Middle frontal gyrus (tissue), 1 donor: ENCODE data around the gene ZNF664.

Experiments used
- DNase-seq: peaks from one replicate; pipeline ENCODE4 v3.0.0-alpha.2; 2015; ENCODE audit warnings: low spot score; ENCODE audit errors: extremely low spot score

Gene ZNF664

DNA sequence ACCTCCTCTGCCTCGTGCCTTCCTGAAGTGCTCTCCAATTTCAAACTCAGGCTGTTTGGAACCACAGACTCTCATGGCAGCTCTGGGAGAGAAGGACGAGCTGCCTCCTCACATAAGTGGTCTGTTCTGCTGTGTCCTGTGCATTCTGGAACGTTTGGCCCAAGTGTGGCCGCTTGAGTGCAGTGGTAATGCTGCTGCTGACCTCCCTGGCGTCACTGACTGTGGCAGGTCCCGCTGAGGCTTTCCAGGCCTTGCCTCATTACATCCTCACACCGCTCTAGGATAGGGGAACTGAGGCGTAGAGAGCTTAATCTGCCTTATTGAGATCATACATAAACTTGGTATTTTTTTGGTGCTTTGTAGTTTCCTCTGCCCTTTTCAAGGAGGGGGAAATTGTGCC is 14.6 kb upstream of the ZNF664 start:
- no peak for DNase-seq

DNA sequence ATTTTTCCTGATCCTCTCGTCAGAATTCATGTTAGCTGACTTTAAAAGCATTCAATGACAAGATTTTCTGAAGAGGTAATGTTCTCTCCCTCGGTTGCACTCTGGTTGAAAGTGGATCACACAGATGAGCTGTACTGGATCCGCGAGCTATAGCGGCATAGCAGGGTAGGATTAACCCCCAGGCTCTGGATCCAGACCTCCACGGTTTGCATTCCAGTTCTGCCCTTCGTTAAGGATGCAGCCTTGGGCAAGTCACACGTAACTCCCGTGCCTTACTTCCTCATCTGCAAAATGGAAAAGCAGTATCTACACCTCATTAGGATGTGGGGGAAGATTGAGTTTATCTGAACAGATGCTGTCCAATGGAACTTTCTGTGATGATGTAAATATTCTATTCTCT is 14.1 kb upstream of the ZNF664 start:
- DNase-seq = no peak

DNA sequence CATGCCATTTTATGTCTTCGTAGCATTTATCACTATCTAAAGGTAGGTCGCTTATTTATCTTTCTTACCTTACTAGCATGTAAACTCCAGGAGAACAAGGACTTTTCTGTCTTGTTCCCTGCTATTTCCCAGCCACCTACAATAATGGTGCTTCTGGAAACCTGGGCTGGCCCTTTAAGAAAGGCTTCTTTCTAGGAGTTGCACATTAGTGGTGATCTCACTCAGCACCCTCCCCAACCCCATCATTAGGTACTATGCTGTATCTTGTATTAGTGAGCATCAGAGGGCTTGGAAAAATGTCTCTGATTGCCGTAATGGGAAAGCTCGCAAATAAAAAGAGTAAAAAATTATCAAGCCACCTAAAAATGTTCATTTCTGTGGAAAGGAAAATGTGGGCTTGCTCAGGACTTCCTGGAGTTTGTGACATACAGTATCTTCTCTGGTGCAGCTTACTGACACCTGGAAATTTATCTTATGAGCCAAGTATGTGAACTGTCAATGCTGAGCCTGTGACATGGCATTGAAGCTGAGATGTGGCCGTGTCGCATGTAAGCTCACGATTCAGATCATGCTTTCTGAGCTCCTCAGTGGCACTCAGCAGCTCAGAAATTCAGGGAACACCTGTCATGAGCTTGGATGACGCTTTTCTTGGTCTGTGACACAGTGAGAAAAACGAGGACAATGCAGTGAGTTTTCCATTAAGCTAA is 12.8 kb upstream of the ZNF664 start:
- no peak for DNase-seq

DNA sequence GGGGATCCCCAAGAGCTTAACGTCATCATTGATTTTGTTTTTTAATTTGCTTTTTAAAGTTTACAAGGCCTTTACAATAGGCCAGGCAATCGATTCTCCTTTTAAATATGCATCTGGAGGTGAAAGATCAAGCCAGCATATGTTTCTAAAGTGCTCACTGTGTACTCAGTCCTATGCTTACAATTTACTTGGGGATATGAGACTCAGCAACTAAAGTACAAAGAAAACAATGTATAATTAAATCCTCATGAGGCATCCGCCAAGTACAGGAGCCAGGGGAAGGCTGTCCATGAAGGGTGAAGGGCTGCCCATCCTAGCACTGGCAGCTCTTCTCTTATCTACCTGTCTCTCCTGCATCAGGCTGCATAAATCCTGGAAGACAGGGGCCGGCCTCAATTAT is 12.2 kb upstream of the ZNF664 start:
- DNase-seq = no peak

DNA sequence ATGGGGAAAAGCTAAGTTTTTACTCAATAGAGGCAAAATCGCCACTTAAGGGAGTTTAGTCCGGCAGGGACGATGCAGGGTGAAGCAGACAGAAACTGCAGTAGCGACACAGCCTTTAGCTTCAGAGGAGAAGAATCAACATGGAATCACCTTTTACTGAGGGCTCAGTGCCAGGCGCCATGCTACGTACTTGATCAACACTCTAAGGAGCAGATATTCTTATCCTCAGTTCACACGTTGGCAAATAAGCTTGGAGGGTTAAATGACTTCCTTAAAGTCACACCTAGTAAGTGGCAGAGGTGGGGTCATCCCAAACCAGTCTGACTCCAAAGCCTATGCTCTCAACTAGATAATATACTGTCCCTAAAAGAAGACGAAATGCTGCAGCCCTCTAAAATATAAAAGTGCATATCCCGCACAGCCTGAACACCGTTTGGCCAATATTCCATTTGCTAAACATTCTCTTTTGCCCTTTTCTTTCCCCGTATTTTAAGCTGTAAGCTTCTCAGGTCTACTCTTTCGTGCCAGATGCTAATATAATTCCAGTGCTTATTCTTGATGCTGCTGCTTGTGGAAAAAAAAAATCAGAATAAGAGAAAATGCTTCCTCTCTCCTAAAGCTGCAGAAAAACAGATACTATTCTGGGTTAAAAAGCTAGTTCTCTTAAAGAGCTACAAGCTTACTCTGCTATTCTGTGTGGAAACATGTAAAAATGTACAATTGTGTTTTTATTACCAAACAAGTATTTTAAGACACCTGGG is 11.2 kb upstream of the ZNF664 start:
- DNase-seq = no peak

DNA sequence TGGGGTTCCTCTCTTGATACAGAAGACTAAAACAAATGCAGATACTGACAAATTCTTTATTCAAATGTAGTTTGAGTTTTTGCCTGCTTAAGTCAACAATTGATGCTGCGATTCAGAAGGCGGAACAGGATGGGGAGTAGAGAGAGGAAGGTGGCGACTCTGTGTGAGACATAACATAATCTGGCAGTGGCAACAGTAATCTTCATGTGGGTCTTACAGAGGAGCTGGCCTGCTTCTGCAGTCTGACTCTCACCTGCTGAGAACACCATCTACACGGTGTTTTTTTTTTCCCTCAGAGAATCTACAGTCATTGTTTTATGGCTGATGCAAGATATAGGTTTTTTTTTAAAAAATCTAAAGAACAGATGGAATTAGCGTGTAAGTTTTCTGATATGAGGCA is 10.5 kb upstream of the ZNF664 start:
- DNase-seq = no peak

DNA sequence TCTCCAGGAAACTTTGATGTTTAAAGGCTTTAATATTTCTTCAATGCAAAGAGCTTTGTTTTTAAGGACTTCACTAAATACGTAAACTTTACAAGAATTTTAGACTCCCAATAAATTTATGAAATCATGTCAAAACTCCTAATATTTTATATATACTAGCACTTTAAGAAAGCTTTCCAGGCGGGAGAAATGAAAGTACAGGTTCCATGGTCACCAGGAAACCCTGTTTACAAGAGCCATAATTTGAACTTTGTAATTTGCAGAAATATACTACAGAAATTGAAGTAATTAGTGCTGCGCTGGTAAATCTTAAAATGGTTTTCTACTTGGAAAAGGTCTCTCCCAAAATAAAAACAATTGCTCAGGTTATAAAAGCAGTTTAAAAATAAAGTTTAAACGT is 9.2 kb upstream of the ZNF664 start:
- no peak for DNase-seq

DNA sequence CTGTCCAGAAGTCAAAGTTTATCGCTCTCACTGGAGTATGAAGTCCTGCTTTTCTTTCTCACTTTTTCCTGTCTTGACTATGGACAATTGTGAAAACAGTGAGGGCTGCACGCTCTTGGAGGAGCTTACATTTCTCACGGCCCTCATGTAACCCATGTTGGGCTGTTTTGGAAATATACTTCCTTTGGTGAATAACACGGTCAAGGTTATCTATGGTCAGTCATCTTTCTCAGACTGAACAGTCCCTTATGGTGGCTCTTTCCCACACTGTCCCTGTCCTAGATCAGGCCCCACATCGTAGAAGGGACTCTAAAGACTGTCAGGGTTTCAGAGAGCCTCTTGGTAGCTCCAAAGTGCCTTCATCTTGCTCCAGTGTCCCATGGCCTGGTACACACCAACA is 7.6 kb upstream of the ZNF664 start:
- no peak for DNase-seq

DNA sequence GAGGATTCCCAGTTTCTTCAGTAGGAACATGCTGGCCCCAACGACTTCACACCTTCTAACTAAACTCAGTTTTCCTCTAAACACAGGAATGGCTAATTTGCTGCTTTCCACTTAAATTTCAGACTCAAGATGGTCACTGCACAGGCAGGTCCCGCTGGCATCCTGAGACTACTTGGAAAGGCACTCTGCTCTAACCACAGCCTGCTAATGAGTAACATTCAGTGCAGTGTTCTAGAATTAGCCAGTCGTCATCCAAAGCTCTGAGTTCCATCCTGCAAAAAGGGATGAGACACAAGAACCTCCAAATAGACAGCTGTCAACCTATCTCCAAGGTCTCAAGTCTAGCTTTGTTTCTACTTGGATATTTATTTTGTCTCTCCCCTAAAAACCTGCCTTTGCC is 6.4 kb upstream of the ZNF664 start:
- DNase-seq = no peak

DNA sequence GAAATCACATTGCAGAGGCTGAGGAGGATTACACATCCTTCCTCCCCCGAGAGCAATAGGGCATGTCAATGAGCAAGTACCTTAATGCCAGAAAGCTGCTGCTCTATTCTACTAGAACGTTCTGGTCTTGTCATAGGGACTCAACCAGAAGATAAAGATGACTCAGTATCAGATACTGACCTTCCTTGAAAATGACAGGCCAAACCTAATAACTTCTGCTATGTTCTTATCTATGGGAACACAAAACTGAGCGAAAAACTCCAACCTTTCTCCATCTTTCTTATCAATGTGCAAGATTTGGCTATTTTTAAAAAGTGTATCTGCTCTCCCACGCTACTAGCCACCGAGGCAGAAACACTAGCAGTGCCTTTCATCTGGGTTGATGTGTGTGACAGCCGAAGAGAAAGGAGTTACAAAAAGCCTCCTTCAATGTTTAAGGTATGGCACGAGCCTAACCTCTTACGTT is 5.9 kb upstream of the ZNF664 start:
- no peak for DNase-seq

DNA sequence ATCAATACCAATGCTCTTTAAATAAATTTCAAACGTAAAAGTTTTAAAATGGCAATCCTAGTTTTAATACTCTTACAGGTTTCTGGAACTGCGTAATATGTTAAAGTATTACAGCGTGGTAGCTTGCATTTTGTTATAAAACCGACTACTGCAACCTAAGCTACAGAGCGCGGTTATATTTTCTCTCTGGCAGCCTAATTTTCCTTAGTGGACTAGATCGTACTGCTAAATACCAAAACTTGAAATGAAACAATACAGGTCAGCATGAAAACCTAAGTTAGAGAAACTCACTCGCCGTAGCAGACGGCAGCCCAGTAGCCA is 1.6 kb upstream of the ZNF664 start:
- DNase-seq = no peak

DNA sequence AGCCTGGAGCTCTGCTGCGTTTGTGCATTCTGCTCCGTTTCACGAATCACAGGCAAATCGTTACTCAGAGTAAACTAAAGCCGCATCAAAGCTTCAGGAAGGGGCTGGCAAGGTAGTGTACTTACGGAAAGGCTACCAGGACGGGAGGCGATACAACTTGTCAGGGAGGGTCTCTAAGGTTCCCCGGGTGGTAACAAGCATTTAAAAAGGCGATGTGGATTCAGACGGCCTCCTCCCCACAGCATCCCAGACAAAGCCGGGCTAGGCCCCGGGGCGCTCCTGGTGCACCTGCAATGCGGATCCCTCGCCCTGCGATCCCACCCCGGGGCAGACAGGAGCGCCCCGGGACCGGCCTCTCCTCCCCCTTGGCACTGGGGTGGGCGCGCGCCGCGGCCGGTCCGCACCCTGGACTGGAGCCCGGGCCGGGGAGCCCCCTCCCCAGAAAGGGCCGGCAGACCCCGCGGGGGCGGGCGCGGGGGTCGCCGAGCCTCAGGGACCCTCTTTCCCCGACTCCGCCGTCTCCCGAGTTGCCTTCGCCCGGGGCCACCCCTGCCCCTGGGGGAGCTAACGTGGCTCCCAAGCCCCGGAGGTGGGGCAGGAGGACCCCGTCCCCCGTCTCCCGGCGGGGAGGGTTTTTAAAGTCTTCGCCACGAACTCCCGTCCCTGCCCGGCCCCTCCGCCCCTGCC is 1.1 kb upstream of the ZNF664 start:
- no peak for DNase-seq

DNA sequence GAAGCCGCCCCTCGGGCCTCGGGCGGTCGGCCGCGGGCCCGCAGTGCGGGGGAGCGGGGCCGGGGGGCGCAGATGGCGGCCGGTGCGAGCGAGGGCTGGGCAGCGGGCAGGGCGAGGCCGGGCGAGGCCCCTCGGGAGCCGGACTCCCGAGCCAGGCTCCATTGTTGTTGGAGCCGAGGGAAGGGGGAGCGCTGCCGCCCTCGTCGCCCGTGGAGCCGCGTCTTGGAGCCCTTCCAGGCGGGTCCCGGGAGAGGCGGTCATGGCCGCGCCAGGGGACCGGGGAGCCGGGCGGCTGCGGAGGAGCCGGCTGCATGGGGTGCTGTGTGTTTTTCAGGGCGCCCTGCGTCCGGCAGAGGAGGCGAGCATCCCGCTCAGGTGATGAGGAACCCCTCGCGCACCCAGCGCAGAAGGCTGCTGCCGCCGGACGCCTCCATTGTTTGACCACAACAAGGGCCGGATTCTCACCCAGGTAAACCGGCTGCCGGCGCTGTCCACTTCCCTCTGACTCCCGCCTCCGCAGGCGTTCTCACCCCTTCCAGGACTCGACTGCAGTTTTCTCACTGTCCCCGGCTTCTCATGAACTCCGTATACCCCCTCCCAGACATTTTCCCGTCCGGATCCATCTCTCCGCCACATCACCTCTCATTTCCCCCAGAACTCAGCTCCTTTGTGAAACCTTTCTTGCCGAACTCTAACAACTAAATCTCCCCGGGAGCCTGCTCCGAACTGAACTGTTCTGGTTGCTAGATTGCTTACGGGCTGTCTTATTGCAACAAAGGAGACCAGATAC is 732 bp downstream of the ZNF664 start:
- no peak for DNase-seq

DNA sequence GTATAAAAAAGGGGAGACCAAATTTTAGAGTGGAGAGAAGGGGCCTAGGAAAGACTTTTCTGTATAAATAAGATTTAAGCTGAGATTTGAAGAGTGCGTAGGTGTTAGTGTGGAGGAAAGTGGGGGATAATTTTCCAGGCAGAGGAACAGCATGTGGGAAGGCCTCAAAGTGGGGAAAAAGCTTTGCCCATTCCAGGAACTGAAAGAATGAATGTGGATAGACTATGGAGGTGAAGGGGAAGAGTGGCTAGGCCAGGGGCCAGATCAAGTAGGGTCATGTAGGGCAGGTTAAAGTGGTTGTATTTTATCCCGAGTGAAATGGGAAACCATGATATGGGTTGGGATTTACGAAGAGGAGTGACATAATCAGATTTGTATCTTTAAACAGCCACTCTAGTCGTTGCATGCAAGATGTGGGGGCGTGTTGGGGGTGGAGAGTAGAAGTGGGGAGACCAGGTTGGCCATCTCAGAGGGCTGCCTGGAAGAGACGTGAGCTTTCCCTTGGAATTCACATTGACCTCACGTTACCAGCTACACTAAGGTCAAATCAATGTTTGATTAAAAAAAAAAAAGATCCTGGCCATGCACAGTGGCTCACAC is 3.3 kb downstream of the ZNF664 start:
- DNase-seq = no peak

DNA sequence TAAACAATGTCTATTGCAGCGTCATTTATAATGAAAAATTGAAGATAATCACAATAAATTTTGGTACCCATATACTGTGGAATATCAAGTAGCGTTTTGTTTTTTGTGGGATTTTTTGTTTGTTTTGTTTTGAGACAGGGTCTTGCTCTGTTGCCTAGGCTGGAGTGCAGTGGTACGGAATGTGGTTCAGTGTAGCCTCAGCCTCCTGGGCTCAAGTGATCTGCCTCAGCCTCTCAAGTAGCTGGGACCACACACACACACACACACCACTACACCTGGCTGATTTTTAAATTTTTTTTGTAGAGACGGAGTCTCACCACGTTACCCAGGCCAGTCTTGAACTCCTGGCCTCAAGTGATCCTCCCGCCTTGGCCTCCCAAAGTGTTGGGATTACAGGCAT is 6.6 kb downstream of the ZNF664 start:
- no peak for DNase-seq

DNA sequence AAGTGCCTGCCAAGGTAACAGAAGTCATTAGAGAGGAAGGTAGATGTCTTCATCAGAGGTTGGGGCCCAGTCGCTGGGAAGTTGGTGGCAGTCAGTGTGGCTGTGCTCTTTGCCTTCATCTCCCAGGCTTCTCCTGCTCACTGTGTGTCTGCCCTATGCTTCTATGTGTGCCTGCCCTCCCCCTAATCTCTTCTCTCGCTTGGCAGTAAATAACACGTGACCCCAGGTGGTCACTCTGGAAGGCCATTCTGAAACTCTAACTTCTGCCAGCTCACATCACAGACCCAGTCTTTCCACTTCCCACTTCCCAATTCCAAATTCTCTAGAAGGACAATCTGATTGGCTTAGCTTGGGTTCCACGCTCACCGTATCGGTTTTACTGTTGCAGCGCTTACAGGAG is 9.3 kb downstream of the ZNF664 start:
- DNase-seq = no peak

DNA sequence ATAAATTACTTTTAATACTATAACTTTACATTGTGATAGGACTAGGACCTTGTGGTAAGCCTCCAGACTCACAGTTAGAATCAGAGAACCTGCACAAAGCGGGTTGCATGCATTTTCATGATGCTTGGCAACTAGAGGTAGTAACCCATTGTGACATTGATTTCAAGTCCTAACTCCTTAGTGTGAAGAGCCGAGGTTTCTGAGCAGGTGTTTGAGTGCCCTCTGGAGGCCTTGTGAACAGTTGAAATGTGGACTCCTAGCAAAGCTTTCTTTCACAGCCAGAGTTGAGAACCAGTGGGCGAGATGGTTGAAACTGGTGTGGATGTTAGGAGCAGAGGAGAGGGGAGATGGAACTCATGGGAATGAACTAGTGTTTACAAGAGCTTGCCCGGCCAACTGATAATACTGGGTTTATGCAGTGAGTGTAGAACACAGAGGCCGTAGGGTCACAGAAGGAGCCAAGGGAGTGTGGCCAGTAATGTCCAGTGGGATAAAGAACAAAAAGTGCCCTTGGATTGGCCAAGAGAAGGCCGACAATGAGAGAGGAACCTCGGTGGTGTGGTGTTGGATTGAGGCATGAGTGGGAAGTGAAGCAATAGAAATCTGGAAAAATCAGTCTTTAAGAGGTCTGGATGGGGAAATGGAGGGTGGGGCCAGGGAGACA is 10.9 kb downstream of the ZNF664 start:
- DNase-seq = no peak

DNA sequence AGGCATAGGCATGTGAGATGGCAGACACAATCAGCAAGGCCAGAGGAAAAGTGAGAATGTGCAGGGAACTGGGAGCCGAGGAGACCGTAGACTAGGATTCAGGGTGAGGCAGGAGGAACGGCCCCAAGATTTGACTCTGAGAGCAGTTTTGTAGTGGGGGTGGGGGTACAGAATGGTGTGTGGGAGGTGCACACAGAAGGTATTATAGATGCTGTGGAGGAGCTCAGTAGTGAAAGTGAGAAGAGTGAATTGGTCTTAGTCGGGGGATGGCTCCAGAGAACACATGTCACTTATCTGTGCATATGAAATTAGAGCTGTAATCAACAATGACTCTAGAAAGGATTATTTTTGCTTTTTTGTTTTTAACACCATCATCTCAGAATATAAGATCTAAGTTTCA is 11.9 kb downstream of the ZNF664 start:
- no peak for DNase-seq

DNA sequence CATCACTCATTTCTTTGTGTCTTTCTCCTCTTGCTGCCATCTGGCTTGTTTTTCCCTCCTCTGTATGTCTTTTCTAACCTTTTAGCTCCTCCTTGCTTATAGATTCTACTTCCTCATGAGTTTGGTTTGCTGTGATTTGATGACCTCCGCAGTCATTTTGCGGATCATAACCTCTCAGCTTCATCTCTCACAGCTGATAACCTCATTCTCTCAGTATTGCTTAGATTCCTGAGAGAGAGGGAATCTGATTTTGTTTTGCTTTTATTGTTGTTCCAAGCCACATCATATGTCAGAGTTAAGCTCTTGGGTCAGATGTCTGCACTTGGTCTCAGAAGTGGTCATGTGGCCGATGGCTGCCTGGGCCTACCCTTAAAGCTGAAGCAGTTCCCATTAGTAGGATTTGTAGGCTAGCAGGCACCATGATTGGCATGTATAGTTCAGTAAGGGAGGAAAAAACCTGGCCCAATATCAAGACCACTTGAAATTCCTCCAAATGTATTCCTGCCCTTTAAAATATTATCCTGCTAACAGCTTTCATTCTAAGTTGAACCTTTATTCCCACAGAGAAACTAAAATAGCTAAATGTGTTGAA is 13.5 kb downstream of the ZNF664 start:
- DNase-seq = no peak

DNA sequence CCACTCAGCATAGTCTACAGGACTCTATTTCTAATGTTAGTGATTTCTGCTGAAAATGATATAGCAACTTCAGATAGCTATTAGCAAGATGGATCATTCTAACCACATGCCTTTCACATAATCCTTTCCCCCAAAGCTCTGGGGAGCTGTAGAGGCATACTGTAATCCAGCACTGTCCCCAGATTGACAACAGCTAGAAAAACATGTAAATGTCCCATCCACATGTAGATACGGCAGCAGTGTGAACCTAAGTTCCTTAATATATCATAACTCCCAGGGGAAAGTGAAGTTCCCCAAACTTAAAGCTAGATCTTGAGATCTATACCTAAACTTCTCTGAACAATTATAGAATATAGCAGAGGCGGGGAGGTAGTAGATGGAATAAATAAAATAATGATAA is 14.0 kb downstream of the ZNF664 start:
- no peak for DNase-seq

DNA sequence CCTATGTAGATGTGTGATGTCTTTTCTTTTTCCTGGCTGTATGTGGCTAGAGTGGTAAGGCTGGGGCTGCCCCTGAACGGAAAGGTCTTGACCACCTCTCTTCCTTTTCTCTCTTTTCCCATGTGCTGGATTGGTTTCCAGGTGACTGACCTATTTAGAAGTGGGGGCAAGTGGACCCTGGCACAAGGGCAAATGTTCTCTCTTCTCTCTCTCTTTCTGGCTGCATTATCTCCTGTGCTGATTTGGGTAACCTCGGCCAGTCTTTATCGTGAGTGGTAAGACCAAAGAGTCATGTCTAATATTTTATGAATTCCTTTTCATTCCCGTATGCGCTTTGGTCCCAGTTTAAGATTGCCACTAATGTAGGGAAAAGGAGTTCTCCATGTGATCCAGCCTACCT is 16.2 kb downstream of the ZNF664 start:
- no peak for DNase-seq
